Keratinocyte (primary cell): ENCODE results near the gene PGAM5. TPM values are rescaled to one million over a fixed set of nuclear protein-coding genes. Genes with fewer than 3 reads are reported as not detected.

Source experiments
- DNase-seq: peaks from one replicate; pipeline ENCODE4 v3.0.0-alpha.2; 2011; ENCODE audit warnings: low read depth, missing footprints, low spot score
- FAIRE-seq: peaks from 2 replicates; lab custom pipeline; 2011; peaks lifted over from hg19 to GRCh38; lab: Jason Lieb, UNC
- H2AFZ ChIP-seq: 2 replicates; pipeline ENCODE4 v1.6.0; 2012; ENCODE audit warnings: low read length, control low read depth, inconsistent platforms; ENCODE audit not compliant: control insufficient read depth
- H3K27ac ChIP-seq: 2 replicates; pipeline ENCODE4 v1.5.1; 2011; ENCODE audit warnings: low read length; ENCODE audit not compliant: control insufficient read depth, insufficient read depth
- H3K27me3 ChIP-seq: 3 replicates; pipeline ENCODE4 v1.6.0; 2011; ENCODE audit warnings: low read length; ENCODE audit not compliant: control insufficient read depth, insufficient read depth; ENCODE audit errors: extremely low read depth
- H3K36me3 ChIP-seq, 2 experiments: 2 replicates in 1 of 2; 3 replicates in 1 of 2; pipeline ENCODE4 v1.5.1; 2011; ENCODE audit warnings: low read length in 2 of 2, mild to moderate bottlenecking in 1 of 2; ENCODE audit not compliant: control insufficient read depth in 2 of 2, insufficient read depth in 2 of 2; ENCODE audit errors: extremely low read depth in 1 of 2
- H3K4me1 ChIP-seq: 3 replicates; pipeline ENCODE4 v1.5.1; 2011; ENCODE audit warnings: low read length; ENCODE audit not compliant: control insufficient read depth, insufficient read depth; ENCODE audit errors: extremely low read depth
- H3K4me2 ChIP-seq: 3 replicates; pipeline ENCODE4 v1.6.0; 2011; ENCODE audit warnings: low read depth, low read length; ENCODE audit not compliant: control insufficient read depth, insufficient read depth; ENCODE audit errors: extremely low read depth
- H3K4me3 ChIP-seq, 3 experiments: fragments of 200-600 bp in 1 of 3; sonication (generic) in 1 of 3; 2 replicates in 2 of 3; 3 replicates in 1 of 3; pipeline ENCODE4 v1.5.1; 2011 to 2016; ENCODE audit warnings: low read length in 3 of 3, mild to moderate bottlenecking in 3 of 3, control low read depth in 2 of 3, inconsistent platforms in 1 of 3, low read depth in 1 of 3, mixed read lengths in 1 of 3, mixed run types in 1 of 3, moderate library complexity in 1 of 3; ENCODE audit not compliant: control insufficient read depth in 2 of 3, insufficient read depth in 2 of 3; ENCODE audit errors: extremely low read depth in 1 of 3
- H3K79me2 ChIP-seq: 2 replicates; pipeline ENCODE4 v1.6.0; 2012; ENCODE audit warnings: low read length; ENCODE audit not compliant: control insufficient read depth, insufficient read depth
- H3K9ac ChIP-seq: 3 replicates; pipeline ENCODE4 v1.6.0; 2011; ENCODE audit warnings: low read length; ENCODE audit not compliant: control insufficient read depth, insufficient read depth; ENCODE audit errors: extremely low read depth
- H3K9me1 ChIP-seq: 3 replicates; pipeline ENCODE4 v1.6.0; 2011; ENCODE audit warnings: low read length; ENCODE audit not compliant: control insufficient read depth, insufficient read depth; ENCODE audit errors: extremely low read depth
- H3K9me3 ChIP-seq: 2 replicates; pipeline ENCODE4 v1.5.1; 2012; ENCODE audit warnings: low read depth, low read length; ENCODE audit not compliant: control insufficient read depth
- H4K20me1 ChIP-seq: 3 replicates; pipeline ENCODE4 v1.6.0; 2011; ENCODE audit warnings: low read length; ENCODE audit not compliant: control insufficient read depth, insufficient read depth; ENCODE audit errors: extremely low read depth
- EZH2 ChIP-seq: IDR thresholded peaks from one replicate; pipeline ENCODE4 v1.6.1; 2012; ENCODE audit warnings: inconsistent platforms, mild to moderate bottlenecking, low read length, moderate library complexity
- dilution Hi-C: fragments of 300-500 bp; cut with MboI; formaldehyde crosslinking; loops from one replicate; pipeline ENCODE4 v1.7.0; 2020; ENCODE audit warnings: low sequenced_read_pairs; ENCODE audit not compliant: extremely low pct_ligation_motif_present
- polyA plus RNA-seq, 5 experiments: library from polyadenylated mRNA; depleted of rRNA in 3 of 5; stranded (reverse) in 3 of 5; stranded (forward) in 1 of 5; unstranded in 1 of 5; fragments of >200 nt; gene quantifications; 1 replicate in 1 of 5; 2 replicates in 3 of 5; 3 replicates in 1 of 5; pipeline versions ENCODE4 v1.2.1 to v1.2.3, GENCODE V29; 2011 to 2012; ENCODE audit warnings: missing spikeins in 2 of 5, low read depth in 1 of 5, low replicate concordance in 1 of 5
- TF ChIP-seq, protein P1 (sequence below), 3 experiments: IDR thresholded peaks in 1 of 3; conservative IDR thresholded peaks in 1 of 3; optimal IDR thresholded peaks in 1 of 3; 2 replicates in 2 of 3; 3 replicates in 1 of 3; pipeline versions ENCODE3 to v1.5.1; 2011; ENCODE audit warnings: low read length in 3 of 3, mild to moderate bottlenecking in 3 of 3, moderate library complexity in 2 of 3, control low read depth in 1 of 3, inconsistent platforms in 1 of 3; ENCODE audit not compliant: insufficient read depth in 2 of 3; ENCODE audit errors: extremely low read depth in 1 of 3

PGAM5 gene
- polyA plus RNA-seq, 1 donor (not counting 4 experiments of a cell fraction or from before 2014, with no cell fraction given) = 31.5 TPM

DNA sequence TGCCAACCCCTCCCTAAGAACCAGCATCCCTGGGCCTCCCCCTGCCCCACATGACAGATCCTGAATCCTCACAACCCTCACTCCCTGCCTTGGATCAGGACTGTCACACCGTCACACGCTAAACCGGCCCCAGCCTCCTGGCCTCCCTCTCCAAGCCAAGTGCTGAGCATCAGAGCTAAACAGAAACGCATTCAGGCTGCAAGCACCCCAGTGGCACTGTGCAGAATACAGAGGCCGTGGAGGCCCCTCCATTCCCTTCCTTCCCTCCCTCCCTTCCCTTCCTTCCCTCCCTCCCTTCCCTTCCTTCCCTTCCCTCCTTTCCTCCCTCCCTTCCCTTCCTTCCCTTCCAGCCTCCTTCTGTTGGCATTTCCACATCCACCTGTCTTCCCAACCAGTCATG is 36.1 kb upstream of the PGAM5 start:
- peaks cover 21 to 43% of the 10 kb centered on the region in 2 experiments for H3K36me3 ChIP-seq
- FAIRE-seq (no peak), DNase-seq (no peak)
- H3K4me3 ChIP-seq = no peak overlapping the region
- H3K27me3 ChIP-seq = no peaks in the 10 kb centered on the region
- no peaks in the 10 kb centered on the region for H3K9me1 ChIP-seq
- TF ChIP-seq EZH2 = no peak
- TF ChIP-seq, protein P1, sequence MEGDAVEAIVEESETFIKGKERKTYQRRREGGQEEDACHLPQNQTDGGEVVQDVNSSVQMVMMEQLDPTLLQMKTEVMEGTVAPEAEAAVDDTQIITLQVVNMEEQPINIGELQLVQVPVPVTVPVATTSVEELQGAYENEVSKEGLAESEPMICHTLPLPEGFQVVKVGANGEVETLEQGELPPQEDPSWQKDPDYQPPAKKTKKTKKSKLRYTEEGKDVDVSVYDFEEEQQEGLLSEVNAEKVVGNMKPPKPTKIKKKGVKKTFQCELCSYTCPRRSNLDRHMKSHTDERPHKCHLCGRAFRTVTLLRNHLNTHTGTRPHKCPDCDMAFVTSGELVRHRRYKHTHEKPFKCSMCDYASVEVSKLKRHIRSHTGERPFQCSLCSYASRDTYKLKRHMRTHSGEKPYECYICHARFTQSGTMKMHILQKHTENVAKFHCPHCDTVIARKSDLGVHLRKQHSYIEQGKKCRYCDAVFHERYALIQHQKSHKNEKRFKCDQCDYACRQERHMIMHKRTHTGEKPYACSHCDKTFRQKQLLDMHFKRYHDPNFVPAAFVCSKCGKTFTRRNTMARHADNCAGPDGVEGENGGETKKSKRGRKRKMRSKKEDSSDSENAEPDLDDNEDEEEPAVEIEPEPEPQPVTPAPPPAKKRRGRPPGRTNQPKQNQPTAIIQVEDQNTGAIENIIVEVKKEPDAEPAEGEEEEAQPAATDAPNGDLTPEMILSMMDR (optimal IDR thresholded peaks at IDR 0.05 in 1 of 3, IDR thresholded peaks at IDR 0.05 in 1 of 3, conservative IDR thresholded peaks at IDR 0.05 in 1 of 3; ENCODE audit: extremely low read depth in 1 of 3, insufficient read depth in 2 of 3, low read length in 3 of 3) = no peak
- dilution Hi-C loops = no loop called here
- no peak overlapping the region for H3K4me2 ChIP-seq
- no peak overlapping the region for H3K9ac ChIP-seq
- no peak overlapping the region for H3K27ac ChIP-seq
- no peak overlapping the region for H2AFZ ChIP-seq
- no peaks in the 10 kb centered on the region for H3K9me3 ChIP-seq
- peaks cover 2% of the 10 kb centered on the region for H3K4me1 ChIP-seq
- peaks cover 3% of the 10 kb centered on the region for H4K20me1 ChIP-seq
- H3K79me2 ChIP-seq = peaks cover 4% of the 10 kb centered on the region

DNA sequence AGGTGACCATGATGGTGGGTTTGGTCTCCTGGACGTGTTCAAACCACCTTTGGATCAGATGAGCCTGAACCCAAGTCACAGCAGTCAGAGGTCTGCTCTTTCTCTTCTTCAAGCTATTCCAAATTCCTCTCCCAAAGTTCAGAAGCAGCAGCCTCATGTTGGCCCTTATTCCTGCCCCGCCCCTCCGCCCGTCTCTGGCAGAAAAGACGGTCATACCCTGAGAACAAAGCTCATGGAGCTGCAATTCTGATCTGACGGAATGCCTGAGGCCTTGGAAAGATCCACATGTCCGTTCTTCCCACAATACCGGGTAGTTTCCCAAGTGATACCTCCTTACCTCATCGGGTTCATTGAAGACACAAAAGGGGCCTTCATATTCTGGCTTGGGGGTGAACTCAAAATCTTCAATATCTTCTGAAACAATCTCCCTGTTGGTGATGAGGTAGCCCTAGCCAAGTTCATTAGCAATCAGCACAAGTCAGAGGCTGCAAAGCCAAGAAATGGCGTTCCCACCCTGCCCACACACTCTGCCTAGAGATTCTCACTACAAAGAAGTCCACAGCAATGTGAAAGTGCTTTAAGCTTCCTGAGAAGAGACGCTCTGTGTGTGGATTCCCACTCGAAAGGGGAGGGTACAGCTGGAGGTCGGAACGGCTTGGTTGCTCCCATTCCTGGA is 34.7 kb upstream of the PGAM5 start:
- Histone ChIP-seq H3K36me3 (peaks cover 24 to 37% of the 10 kb centered on the region in 2 experiments), H3K27me3 (no peaks in the 10 kb centered on the region), H3K9ac (no peak overlapping the region), H3K79me2 (peaks cover 13% of the 10 kb centered on the region), H3K9me3 (no peaks in the 10 kb centered on the region), H3K27ac (no peak overlapping the region), H3K4me2 (no peak overlapping the region), H4K20me1 (peaks cover 3% of the 10 kb centered on the region), H3K4me1 (no peaks in the 10 kb centered on the region), H3K4me3 (no peak overlapping the region), H2AFZ (no peak overlapping the region), H3K9me1 (no peaks in the 10 kb centered on the region)
- no peak for TF ChIP-seq EZH2
- TF ChIP-seq, protein P1 (optimal IDR thresholded peaks at IDR 0.05 in 1 of 3, IDR thresholded peaks at IDR 0.05 in 1 of 3, conservative IDR thresholded peaks at IDR 0.05 in 1 of 3; ENCODE audit: extremely low read depth in 1 of 3, insufficient read depth in 2 of 3, low read length in 3 of 3) = no peak
- dilution Hi-C loops = no loop called here
- no peak for DNase-seq
- FAIRE-seq = no peak
